ENCODE data around the gene EPHB1. TPM values are rescaled to one million over a fixed set of nuclear protein-coding genes. Genes with fewer than 3 reads are reported as not detected.

The EPHB1 gene
- polyA plus RNA-seq, 1 of the 3 experiments (the other 2 are of a cell fraction) = 1.2 TPM

DNA sequence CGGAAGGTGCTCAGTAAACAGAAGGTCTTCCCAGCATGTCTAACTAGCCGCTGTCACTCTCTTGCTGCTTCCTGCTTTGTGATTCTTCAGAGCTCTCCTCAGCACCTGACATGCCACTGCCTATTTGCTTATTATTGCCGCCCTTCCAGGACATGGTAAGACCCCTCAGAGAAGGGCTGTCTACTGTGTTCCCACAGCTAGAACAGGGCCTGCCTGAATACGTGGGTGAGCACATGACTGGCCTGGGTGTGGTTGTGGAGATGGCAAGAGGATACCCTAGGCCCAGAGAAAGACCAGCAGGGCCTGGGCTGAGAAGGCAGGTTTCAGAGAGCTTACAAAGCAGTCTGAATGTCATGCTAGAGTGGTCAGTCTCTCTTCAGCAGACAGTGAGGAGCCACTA is 2.4 kb upstream of the EPHB1 start:
- H3K27ac ChIP-seq (ENCODE audit: low read depth in 2 of 2, low read length in 1 of 2) = no peak overlapping the region
- H3K4me2 ChIP-seq = no peak overlapping the region
- ChIA-PET POLR2A (no interaction called here), CTCF (interaction anchor here (2.7 to 8.1 kb wide), 3 partner anchors 190 to 711 kb away, joined by 8 to 103 read pairs (median 82); no protein-coding TSS in a partner anchor)
- H3K9ac ChIP-seq = no peak overlapping the region
- no peak for DNase-seq
- H3K36me3 ChIP-seq (replicated peaks in 1 of 2; ENCODE audit: control insufficient read depth in 1 of 2, insufficient read depth in 2 of 2, low read length in 1 of 2) = no peaks in the 10 kb centered on the region
- H3K9me2 ChIP-seq = no peaks in the 10 kb centered on the region
- H3K79me2 ChIP-seq (ENCODE audit: insufficient read depth) = 0 out of 2 replicates have a peak, but pooled peaks cover 5% of the 10 kb centered on the region
- H3K4me3 ChIP-seq (ENCODE audit: low read depth in 2 of 2, low read length in 1 of 2) = no peak overlapping the region
- no peaks in the 10 kb centered on the region for H3F3A ChIP-seq (replicated peaks; ENCODE audit: insufficient read depth)
- H4K20me1 ChIP-seq (ENCODE audit: insufficient read depth) = no peaks in the 10 kb centered on the region
- peaks cover 0 to 8% of the 10 kb centered on the region in 2 experiments; a peak in 1 of 4 replicates for H3K4me1 ChIP-seq (ENCODE audit: control insufficient read depth in 1 of 2, insufficient read depth in 2 of 2, low read depth in 1 of 2, low read length in 1 of 2)
- H3K27me3 ChIP-seq (ENCODE audit: insufficient read depth) = no peaks in the 10 kb centered on the region; the same call in 1 of the 2 replicates
- TF ChIP-seq, protein P1, sequence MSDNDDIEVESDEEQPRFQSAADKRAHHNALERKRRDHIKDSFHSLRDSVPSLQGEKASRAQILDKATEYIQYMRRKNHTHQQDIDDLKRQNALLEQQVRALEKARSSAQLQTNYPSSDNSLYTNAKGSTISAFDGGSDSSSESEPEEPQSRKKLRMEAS (IDR thresholded peaks at IDR 0.05; ENCODE audit: low read depth) = no peak
- TF ChIP-seq RXRA (IDR thresholded peaks at IDR 0.05; ENCODE audit: borderline replicate concordance, low read depth) = no peak
- H2AFZ ChIP-seq (ENCODE audit: low read depth) = no peak overlapping the region
- 67% methylated on average over 4 of the region's 4 CpGs for WGBS (ENCODE audit: low lambda C conversion rate)
- H3K9me3 ChIP-seq = no peaks in the 10 kb centered on the region

DNA sequence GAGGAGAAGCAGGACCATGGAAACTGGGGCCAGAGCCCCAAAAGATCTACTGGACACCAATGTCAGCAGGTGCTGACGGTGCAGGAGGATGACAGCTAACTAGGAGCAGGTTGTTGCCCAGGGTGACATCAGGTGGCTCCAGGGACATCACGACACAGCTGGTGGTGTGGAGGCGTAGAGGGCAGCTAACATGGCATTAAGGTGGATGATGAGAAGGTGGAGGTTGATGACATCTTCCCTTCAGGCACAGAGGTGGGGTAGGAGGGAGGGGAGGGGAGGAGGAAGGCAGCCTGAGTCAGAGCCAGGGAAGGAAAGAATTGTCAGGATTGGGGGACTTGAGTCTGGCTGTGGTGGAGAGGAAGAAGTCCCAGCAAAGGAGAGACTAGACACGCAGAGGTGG is 1.5 kb upstream of the EPHB1 start:
- Histone ChIP-seq H2AFZ (ENCODE audit: low read depth) (no peak overlapping the region), H3K36me3 (replicated peaks in 1 of 2; ENCODE audit: control insufficient read depth in 1 of 2, insufficient read depth in 2 of 2, low read length in 1 of 2) (no peaks in the 10 kb centered on the region), H3K9ac (no peak overlapping the region), H3K27me3 (ENCODE audit: insufficient read depth) (no peaks in the 10 kb centered on the region; the same call in 1 of the 2 replicates), H3K79me2 (ENCODE audit: insufficient read depth) (0 out of 2 replicates have a peak, but pooled peaks cover 6% of the 10 kb centered on the region), H3K27ac (ENCODE audit: low read depth in 2 of 2, low read length in 1 of 2) (no peak overlapping the region), H3F3A (replicated peaks; ENCODE audit: insufficient read depth) (no peaks in the 10 kb centered on the region), H3K4me2 (no peak overlapping the region), H4K20me1 (ENCODE audit: insufficient read depth) (no peaks in the 10 kb centered on the region), H3K4me1 (ENCODE audit: control insufficient read depth in 1 of 2, insufficient read depth in 2 of 2, low read depth in 1 of 2, low read length in 1 of 2) (peaks cover 0 to 8% of the 10 kb centered on the region in 2 experiments; a peak in 1 of 4 replicates), H3K4me3 (ENCODE audit: low read depth in 2 of 2, low read length in 1 of 2) (no peak overlapping the region), H3K9me2 (no peaks in the 10 kb centered on the region), H3K9me3 (no peaks in the 10 kb centered on the region)
- CTCF ChIA-PET = interaction anchor here (1.2 to 8.1 kb wide), 9 partner anchors 12 to 717 kb away, joined by 5 to 103 read pairs (median 8); no protein-coding TSS in a partner anchor
- POLR2A ChIA-PET = no interaction called here
- 52% methylated on average over 4 of the region's 4 CpGs for WGBS (ENCODE audit: low lambda C conversion rate)
- DNase-seq = no peak
- TF ChIP-seq RFX5 (IDR thresholded peaks at IDR 0.05; ENCODE audit: low read length) (no peak), MXI1 (IDR thresholded peaks at IDR 0.05; ENCODE audit: low read depth, low read length) (no peak), RXRA (IDR thresholded peaks at IDR 0.05; ENCODE audit: borderline replicate concordance, low read depth) (no peak), TAF1 (IDR thresholded peaks at IDR 0.05; ENCODE audit: borderline replicate concordance, low read depth, low read length) (no peak), JUND (IDR thresholded peaks at IDR 0.05) (no peak), POLR2AphosphoS5 (IDR thresholded peaks at IDR 0.05; ENCODE audit: low read depth, low read length) (no peak), RAD21 (IDR thresholded peaks at IDR 0.05; ENCODE audit: low read length) (no peak), NRF1 (IDR thresholded peaks at IDR 0.05; ENCODE audit: low read depth, low read length) (no peak), FOSL2 (IDR thresholded peaks at IDR 0.05; ENCODE audit: borderline replicate concordance, low read depth) (no peak), TCF12 (IDR thresholded peaks at IDR 0.05) (no peak), TEAD4 (IDR thresholded peaks at IDR 0.05; ENCODE audit: borderline replicate concordance, insufficient read depth) (no peak), FOXJ3 (CRISPR knock-in tag; IDR thresholded peaks at IDR 0.05) (no peak), ZBTB33 (IDR thresholded peaks at IDR 0.05; ENCODE audit: borderline replicate concordance, low read depth) (no peak), FOXM1 (IDR thresholded peaks at IDR 0.05; ENCODE audit: low read depth) (no peak), USF1 (IDR thresholded peaks at IDR 0.05; ENCODE audit: borderline replicate concordance, low read depth) (no peak)
- TF ChIP-seq, protein P2, sequence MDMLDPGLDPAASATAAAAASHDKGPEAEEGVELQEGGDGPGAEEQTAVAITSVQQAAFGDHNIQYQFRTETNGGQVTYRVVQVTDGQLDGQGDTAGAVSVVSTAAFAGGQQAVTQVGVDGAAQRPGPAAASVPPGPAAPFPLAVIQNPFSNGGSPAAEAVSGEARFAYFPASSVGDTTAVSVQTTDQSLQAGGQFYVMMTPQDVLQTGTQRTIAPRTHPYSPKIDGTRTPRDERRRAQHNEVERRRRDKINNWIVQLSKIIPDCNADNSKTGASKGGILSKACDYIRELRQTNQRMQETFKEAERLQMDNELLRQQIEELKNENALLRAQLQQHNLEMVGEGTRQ (IDR thresholded peaks at IDR 0.05; ENCODE audit: borderline replicate concordance, low read depth, low read length) = no peak
- TF ChIP-seq, protein P3, sequence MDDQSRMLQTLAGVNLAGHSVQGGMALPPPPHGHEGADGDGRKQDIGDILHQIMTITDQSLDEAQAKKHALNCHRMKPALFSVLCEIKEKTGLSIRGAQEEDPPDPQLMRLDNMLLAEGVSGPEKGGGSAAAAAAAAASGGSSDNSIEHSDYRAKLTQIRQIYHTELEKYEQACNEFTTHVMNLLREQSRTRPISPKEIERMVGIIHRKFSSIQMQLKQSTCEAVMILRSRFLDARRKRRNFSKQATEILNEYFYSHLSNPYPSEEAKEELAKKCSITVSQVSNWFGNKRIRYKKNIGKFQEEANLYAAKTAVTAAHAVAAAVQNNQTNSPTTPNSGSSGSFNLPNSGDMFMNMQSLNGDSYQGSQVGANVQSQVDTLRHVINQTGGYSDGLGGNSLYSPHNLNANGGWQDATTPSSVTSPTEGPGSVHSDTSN (IDR thresholded peaks at IDR 0.05) = no peak
- TF ChIP-seq, protein P4, sequence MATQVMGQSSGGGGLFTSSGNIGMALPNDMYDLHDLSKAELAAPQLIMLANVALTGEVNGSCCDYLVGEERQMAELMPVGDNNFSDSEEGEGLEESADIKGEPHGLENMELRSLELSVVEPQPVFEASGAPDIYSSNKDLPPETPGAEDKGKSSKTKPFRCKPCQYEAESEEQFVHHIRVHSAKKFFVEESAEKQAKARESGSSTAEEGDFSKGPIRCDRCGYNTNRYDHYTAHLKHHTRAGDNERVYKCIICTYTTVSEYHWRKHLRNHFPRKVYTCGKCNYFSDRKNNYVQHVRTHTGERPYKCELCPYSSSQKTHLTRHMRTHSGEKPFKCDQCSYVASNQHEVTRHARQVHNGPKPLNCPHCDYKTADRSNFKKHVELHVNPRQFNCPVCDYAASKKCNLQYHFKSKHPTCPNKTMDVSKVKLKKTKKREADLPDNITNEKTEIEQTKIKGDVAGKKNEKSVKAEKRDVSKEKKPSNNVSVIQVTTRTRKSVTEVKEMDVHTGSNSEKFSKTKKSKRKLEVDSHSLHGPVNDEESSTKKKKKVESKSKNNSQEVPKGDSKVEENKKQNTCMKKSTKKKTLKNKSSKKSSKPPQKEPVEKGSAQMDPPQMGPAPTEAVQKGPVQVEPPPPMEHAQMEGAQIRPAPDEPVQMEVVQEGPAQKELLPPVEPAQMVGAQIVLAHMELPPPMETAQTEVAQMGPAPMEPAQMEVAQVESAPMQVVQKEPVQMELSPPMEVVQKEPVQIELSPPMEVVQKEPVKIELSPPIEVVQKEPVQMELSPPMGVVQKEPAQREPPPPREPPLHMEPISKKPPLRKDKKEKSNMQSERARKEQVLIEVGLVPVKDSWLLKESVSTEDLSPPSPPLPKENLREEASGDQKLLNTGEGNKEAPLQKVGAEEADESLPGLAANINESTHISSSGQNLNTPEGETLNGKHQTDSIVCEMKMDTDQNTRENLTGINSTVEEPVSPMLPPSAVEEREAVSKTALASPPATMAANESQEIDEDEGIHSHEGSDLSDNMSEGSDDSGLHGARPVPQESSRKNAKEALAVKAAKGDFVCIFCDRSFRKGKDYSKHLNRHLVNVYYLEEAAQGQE (IDR thresholded peaks at IDR 0.05; ENCODE audit: low read depth, low read length) = no peak
